Tibial artery (tissue), 4 donors: ENCODE data around the gene CD38.
A peak's percentile ranks its signal among the peaks of the same experiment; 100 is the strongest.
"Not testable (repeated sequence)": the region's sequence is repeated elsewhere in the genome, so short reads cannot be mapped to it uniquely, and the experiment has no call there.

Source experiments
- DNase-seq, 2 donors: peaks; one replicate each; pipeline ENCODE4 v3.0.0-alpha.2; 2019
- H3K27ac ChIP-seq, 2 donors: fragments of 200-600 bp; sonication (generic) in 1 of 2; 1 replicate in 1 of 2; 2 replicates in 1 of 2; pipeline ENCODE4 v1.5.1; 2018 to 2019; ENCODE audit warnings: mild to moderate bottlenecking in 1 of 2
- H3K27me3 ChIP-seq, 2 donors: fragments of 200-600 bp; sonication (generic) in 1 of 2; one replicate each; pipeline versions ENCODE4 v1.5.1 to v1.6.0; 2016 to 2019
- H3K36me3 ChIP-seq, 3 donors: fragments of 200-600 bp; sonication (generic) in 2 of 3; one replicate each; pipeline ENCODE4 v1.5.1; 2016 to 2019; ENCODE audit warnings: mild to moderate bottlenecking in 2 of 3
- H3K4me1 ChIP-seq, 4 donors: fragments of 200-600 bp; sonication (generic) in 2 of 4; 1 replicate in 3 of 4; 2 replicates in 1 of 4; pipeline ENCODE4 v1.5.1; 2016 to 2019
- H3K4me3 ChIP-seq, 2 donors: fragments of 200-600 bp; sonication (generic) in 1 of 2; 1 replicate in 1 of 2; 2 replicates in 1 of 2; pipeline ENCODE4 v1.5.1; 2018 to 2019; ENCODE audit warnings: mild to moderate bottlenecking in 2 of 2
- H3K9me3 ChIP-seq, 3 donors: fragments of 200-600 bp; sonication (generic) in 1 of 3; one replicate each; pipeline ENCODE4 v1.5.1; 2016 to 2019
- intact Hi-C: fragments of 100-400 bp; cut with DNase I; formaldehyde crosslinking; loops from one replicate; pipeline ENCODE4 v1.15.0; 2023; ENCODE audit warnings: low total_unique reads
- TF ChIP-seq, protein P1 (sequence below), 2 experiments: fragments of 200-600 bp in 1 of 2; fragments of 450-650 bp in 1 of 2; IDR thresholded peaks; one replicate each; pipeline ENCODE4 v1.5.1; 2017 to 2019; ENCODE audit warnings: antibody characterized with exemption in 2 of 2, mild to moderate bottlenecking in 1 of 2, moderate library complexity in 1 of 2

The CD38 gene

DNA sequence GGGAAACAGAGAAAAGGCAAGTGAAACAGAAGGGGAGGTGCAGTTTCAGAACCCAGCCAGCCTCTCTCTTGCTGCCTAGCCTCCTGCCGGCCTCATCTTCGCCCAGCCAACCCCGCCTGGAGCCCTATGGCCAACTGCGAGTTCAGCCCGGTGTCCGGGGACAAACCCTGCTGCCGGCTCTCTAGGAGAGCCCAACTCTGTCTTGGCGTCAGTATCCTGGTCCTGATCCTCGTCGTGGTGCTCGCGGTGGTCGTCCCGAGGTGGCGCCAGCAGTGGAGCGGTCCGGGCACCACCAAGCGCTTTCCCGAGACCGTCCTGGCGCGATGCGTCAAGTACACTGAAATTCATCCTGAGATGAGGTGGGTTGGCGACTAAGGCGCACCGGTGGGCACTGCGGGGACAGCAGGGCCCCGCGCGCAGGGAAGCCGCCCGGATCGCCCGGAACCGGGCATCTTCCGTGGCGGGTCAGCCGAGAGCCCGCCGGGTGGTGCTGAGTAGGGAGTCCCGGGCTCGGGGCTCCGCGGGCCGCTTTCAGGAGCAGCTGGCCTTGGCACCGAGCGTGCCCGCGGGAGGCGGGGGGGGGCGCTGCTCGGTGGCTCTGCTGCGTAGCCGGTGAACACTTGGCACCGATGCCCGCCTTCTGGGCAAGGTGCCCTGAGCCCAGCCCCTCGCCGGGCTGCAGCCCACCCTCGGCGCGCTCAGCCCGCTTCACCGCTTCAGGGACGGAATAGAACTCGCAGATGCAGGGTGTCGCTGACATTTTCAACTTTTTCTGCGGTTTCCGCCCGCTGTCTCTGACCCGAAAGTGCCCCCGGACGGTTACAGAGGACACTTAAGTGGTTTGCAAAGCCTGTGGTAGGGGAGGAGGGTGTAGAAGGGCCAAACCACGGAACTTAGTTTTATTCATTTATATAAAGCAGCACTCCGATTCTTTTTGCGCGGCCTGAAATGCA lies at the start of gene CD38:
Gene CD38 (plus strand): TSS at position 40 of the 953 bp plus-strand sequence. CDS start 87 bp downstream, at position 127.
- TF ChIP-seq, protein P1, sequence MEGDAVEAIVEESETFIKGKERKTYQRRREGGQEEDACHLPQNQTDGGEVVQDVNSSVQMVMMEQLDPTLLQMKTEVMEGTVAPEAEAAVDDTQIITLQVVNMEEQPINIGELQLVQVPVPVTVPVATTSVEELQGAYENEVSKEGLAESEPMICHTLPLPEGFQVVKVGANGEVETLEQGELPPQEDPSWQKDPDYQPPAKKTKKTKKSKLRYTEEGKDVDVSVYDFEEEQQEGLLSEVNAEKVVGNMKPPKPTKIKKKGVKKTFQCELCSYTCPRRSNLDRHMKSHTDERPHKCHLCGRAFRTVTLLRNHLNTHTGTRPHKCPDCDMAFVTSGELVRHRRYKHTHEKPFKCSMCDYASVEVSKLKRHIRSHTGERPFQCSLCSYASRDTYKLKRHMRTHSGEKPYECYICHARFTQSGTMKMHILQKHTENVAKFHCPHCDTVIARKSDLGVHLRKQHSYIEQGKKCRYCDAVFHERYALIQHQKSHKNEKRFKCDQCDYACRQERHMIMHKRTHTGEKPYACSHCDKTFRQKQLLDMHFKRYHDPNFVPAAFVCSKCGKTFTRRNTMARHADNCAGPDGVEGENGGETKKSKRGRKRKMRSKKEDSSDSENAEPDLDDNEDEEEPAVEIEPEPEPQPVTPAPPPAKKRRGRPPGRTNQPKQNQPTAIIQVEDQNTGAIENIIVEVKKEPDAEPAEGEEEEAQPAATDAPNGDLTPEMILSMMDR (IDR thresholded peaks at IDR 0.05), result no peak
- intact Hi-C loops, result no loop called here
- DNase-seq, result peak; percentile 31 to 69
- Histone ChIP-seq H3K27me3 (no peaks in the 10 kb centered on the region), H3K4me1 (peaks cover 0 to 16% (median 6%) of the 10 kb centered on the region in 4 donors), H3K27ac (peak within 1 kb of the TSS; percentile 34 to 42), H3K4me3 (peak within 1 kb of the TSS; percentile 53 to 62), H3K9me3 (no peaks in the 10 kb centered on the region), H3K36me3 (no peaks in the 10 kb centered on the region)

DNA sequence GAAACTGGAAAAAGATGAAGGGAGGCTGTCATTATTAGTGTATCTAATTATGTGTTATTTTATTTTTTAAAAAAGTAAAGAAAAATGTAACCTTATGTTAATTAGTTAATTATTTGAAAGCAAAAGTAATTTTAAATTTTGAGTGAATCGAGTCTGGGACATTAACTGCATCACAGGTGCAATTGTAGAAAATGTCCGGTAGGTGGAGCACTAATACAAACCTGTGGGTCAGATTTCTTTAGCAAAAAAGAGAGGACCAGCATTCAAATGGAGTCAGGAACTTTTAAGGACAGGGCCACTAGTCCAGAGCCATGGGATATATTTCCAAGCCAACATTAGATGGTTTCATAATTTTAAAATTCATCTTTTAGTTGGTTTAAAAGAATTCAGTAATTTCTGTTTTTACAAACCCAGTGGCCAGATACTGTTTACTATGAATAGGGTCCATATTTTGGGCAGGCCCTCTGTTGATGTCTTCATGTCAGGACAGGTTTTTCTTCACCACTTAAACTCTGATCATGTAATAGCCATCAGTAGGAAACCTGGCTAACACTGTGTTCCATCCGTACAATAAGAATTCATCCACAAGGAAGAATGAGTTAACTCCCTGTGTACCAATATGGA lies 48.1 kb upstream of the CD38 start:
- TF ChIP-seq, protein P1 (IDR thresholded peaks at IDR 0.05), result peak; percentile 58 to 86
- Histone ChIP-seq H3K4me1 (no peaks in the 10 kb centered on the region), H3K9me3 (no peaks in the 10 kb centered on the region), H3K36me3 (no peaks in the 10 kb centered on the region), H3K4me3 (no peak overlapping the region), H3K27me3 (no peaks in the 10 kb centered on the region), H3K27ac (no peak overlapping the region)
- DNase-seq, result no peak
- intact Hi-C loops, result loop anchor here (5.0 kb wide), 2 partner anchors 227 to 272 kb away; no protein-coding TSS in a partner anchor

DNA sequence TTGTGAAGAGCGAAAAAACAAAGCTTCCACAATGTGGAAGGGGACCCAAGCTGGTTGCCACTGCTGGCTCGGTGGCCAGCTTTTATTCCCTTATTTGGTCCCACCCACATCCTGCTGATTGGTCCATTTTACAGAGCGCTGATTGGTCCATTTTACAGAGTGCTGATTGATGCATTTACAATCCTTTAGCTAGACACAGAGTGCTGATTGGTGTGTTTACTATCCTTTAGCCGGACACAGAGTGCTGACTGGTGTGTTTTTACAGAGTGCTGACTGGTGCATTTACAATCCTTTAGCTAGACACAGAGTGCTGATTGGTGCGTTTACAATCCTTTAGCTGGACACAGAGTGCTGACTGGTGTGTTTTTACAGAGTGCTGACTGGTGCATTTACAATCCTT lies 45.1 kb upstream of the CD38 start:
- H3K4me1 ChIP-seq, H3K36me3 ChIP-seq, H3K27me3 ChIP-seq, H3K4me3 ChIP-seq, H3K27ac ChIP-seq, H3K9me3 ChIP-seq, DNase-seq: not testable (repeated sequence)
- intact Hi-C loops, result loop anchor here (5.0 kb wide), 1 partner anchor 269 kb away; no protein-coding TSS in a partner anchor

DNA sequence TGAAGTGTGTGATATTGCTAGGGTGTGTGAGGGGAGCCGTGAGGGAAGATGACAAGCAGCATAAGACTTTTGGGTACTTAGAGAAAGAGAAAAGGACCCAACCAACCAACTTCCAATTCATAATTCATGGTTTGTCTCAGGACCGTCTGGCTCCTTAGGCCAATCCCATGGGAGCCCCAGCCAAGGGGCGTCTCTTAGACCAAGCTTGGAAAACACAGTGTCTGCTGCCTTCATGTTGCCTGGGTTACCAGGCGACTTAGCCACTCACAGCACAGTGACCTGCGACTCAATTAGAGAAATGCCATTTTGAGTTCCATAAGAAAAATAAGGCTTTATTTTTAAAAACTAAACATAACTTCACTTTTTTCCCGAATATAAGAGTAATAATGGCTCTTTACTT lies 42.6 kb upstream of the CD38 start:
- Histone ChIP-seq H3K27ac (no peak overlapping the region), H3K36me3 (no peaks in the 10 kb centered on the region), H3K27me3 (no peaks in the 10 kb centered on the region), H3K4me3 (no peak overlapping the region), H3K9me3 (no peaks in the 10 kb centered on the region), H3K4me1 (no peaks in the 10 kb centered on the region)
- TF ChIP-seq, protein P1 (IDR thresholded peaks at IDR 0.05), result no peak
- intact Hi-C loops, result no loop called here
- no peak for DNase-seq

DNA sequence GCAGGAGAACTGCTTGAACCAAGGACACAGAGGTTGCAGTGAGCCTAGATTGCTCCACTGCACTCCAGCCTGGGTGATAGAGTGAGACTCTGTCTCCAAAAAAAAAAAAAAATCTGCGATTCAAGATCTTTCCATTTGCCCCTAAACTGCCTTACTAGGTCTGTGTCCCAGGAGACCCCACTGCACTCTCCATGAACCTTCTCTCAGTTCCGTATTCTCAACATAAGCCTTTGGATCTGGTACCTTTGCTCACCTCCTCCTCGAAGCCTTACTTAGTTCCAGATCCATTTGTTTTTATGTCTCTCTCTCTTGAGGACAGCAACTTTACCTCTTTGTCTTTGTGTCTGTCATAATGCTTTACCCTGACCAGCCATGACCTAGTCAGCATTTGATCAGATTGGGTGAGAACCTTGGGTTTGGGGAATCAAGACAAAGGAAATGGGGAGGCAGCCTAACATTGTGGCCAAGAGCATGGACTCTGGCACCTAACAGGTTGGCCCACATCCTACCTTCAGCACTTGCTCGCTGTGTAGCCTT lies 41.5 kb upstream of the CD38 start:
- TF ChIP-seq, protein P1 (IDR thresholded peaks at IDR 0.05), result no peak
- intact Hi-C loops, result no loop called here
- DNase-seq, result no peak
- Histone ChIP-seq H3K4me1 (no peaks in the 10 kb centered on the region), H3K36me3 (no peaks in the 10 kb centered on the region), H3K27me3 (no peaks in the 10 kb centered on the region), H3K4me3 (no peak overlapping the region), H3K9me3 (peaks cover 0 to 1% (median 0%) of the 10 kb centered on the region in 3 donors), H3K27ac (no peak overlapping the region)
